Mesendoderm (in vitro differentiated cells): Measurements from ENCODE around the gene LCN10.
"Not testable (repeated sequence)": the region's sequence is repeated elsewhere in the genome, so short reads cannot be mapped to it uniquely, and the experiment has no call there.

Source experiments
- DNase-seq: peaks from one replicate; pipeline ENCODE4 v3.0.0; 2013
- H2AK5ac ChIP-seq: 2 replicates; pipeline ENCODE4 v1.6.1; 2013; ENCODE audit warnings: low read length, inconsistent platforms
- H2BK120ac ChIP-seq: 2 replicates; pipeline ENCODE4 v1.6.1; 2013; ENCODE audit warnings: low read depth, mild to moderate bottlenecking, low read length, moderate library complexity, mixed read lengths
- H2BK15ac ChIP-seq: replicated peaks from 2 replicates; pipeline ENCODE4 v1.6.1; 2013; ENCODE audit warnings: low read depth, mild to moderate bottlenecking, moderate library complexity
- H2BK5ac ChIP-seq: 2 replicates; pipeline ENCODE4 v1.6.1; 2013; ENCODE audit warnings: low read length, inconsistent platforms
- H3K18ac ChIP-seq: 2 replicates; pipeline ENCODE4 v1.6.1; 2013; ENCODE audit warnings: mild to moderate bottlenecking, low read length, mixed read lengths
- H3K23ac ChIP-seq: one replicate; pipeline ENCODE4 v1.6.1; 2013; ENCODE audit warnings: low read length
- H3K27ac ChIP-seq: 2 replicates; pipeline ENCODE4 v1.5.1; 2013; ENCODE audit warnings: low read depth, mild to moderate bottlenecking, inconsistent platforms, low read length, moderate library complexity
- H3K27me3 ChIP-seq: 2 replicates; pipeline ENCODE4 v1.6.1; 2013; ENCODE audit warnings: low read length, control low read depth, mild to moderate bottlenecking, inconsistent platforms; ENCODE audit not compliant: insufficient read depth, poor library complexity
- H3K36me3 ChIP-seq: 2 replicates; pipeline ENCODE4 v1.6.1; 2013; ENCODE audit warnings: low read length, inconsistent platforms; ENCODE audit not compliant: control insufficient read depth, insufficient read depth
- H3K4ac ChIP-seq: one replicate; pipeline ENCODE4 v1.6.1; 2013; ENCODE audit warnings: low read depth, mild to moderate bottlenecking, low read length, moderate library complexity
- H3K4me1 ChIP-seq: 2 replicates; pipeline ENCODE4 v1.6.1; 2013; ENCODE audit warnings: low read depth, low read length, inconsistent platforms; ENCODE audit not compliant: control insufficient read depth
- H3K4me2 ChIP-seq: 2 replicates; pipeline ENCODE4 v1.6.1; 2013; ENCODE audit warnings: low read length
- H3K4me3 ChIP-seq: 2 replicates; pipeline ENCODE4 v1.5.1; 2013; ENCODE audit warnings: mild to moderate bottlenecking, low read length
- H3K56ac ChIP-seq: one replicate; pipeline ENCODE4 v1.6.1; 2013; ENCODE audit warnings: low read length
- H3K79me1 ChIP-seq: 2 replicates; pipeline ENCODE4 v1.6.1; 2013; ENCODE audit warnings: low read length, inconsistent platforms
- H3K79me2 ChIP-seq: 2 replicates; pipeline ENCODE4 v1.6.1; 2013; ENCODE audit warnings: mild to moderate bottlenecking, low read length; ENCODE audit not compliant: control insufficient read depth, insufficient read depth
- H3K9ac ChIP-seq: 2 replicates; pipeline ENCODE4 v1.6.1; 2013; ENCODE audit warnings: low read length, inconsistent platforms
- H4K5ac ChIP-seq: one replicate; pipeline ENCODE4 v1.6.1; 2013; ENCODE audit warnings: low read length
- H4K8ac ChIP-seq: one replicate; pipeline ENCODE4 v1.6.1; 2013; ENCODE audit warnings: low read depth, mild to moderate bottlenecking, control low read depth, low read length, moderate library complexity
- WGBS: extraction: QIAGEN DNeasy Blood & Tissue Kit; methylation state at CpG from one replicate; pipeline ENCODE4 v1.1.7; 2013; ENCODE audit warnings: low lambda C conversion rate, missing lambda C conversion rate; ENCODE audit not compliant: insufficient coverage; ENCODE audit errors: extremely low coverage; 5-methylcytosine and 5-hydroxymethylcytosine counted together

The LCN10 gene

GRCh38 chr9:136774416-136775045 is 31.8 kb upstream of the LCN10 start:
- Histone ChIP-seq H3K9ac (no peak overlapping the region), H3K4ac (no peak overlapping the region), H3K27me3 (no peaks in the 10 kb centered on the region), H3K56ac (no peak overlapping the region), H4K8ac (no peak overlapping the region), H3K79me2 (no peaks in the 10 kb centered on the region), H3K79me1 (no peaks in the 10 kb centered on the region), H3K23ac (no peak overlapping the region), H3K27ac (no peak overlapping the region), H3K4me1 (no peaks in the 10 kb centered on the region), H3K18ac (no peak overlapping the region), H2BK5ac (no peak overlapping the region), H3K36me3 (no peaks in the 10 kb centered on the region), H3K4me3 (no peak overlapping the region), H4K5ac (no peak overlapping the region), H2BK15ac (no peak overlapping the region), H3K4me2 (no peak overlapping the region), H2BK120ac (no peak overlapping the region), H2AK5ac (no peak overlapping the region)
- DNase-seq, result no peak
- no CpG with 5 or more reads among the region's 12 CpGs for WGBS

- no peak overlapping the region for H3K23ac ChIP-seq
Observed at GRCh38 chr9:136773386-136774044, 30.8 kb upstream of the LCN10 start.

GRCh38 chr9:136771907-136772415 is 29.2 kb upstream of the LCN10 start:
- Histone ChIP-seq H2BK120ac (no peak overlapping the region), H3K27me3 (no peaks in the 10 kb centered on the region), H2AK5ac (no peak overlapping the region), H4K8ac (no peak overlapping the region), H3K79me1 (no peaks in the 10 kb centered on the region), H3K56ac (no peak overlapping the region), H2BK5ac (no peak overlapping the region), H3K4me3 (no peak overlapping the region), H2BK15ac (no peak overlapping the region), H4K5ac (no peak overlapping the region), H3K4me1 (no peaks in the 10 kb centered on the region), H3K9ac (no peak overlapping the region), H3K23ac (no peak overlapping the region), H3K27ac (no peak overlapping the region), H3K4ac (no peak overlapping the region), H3K79me2 (no peaks in the 10 kb centered on the region), H3K18ac (no peak overlapping the region), H3K36me3 (no peaks in the 10 kb centered on the region), H3K4me2 (no peak overlapping the region)
- WGBS, result no CpG with 5 or more reads among the region's 3 CpGs
- no peak for DNase-seq

More at GRCh38 chr9:136773386-136774044, 30.8 kb upstream of the LCN10 start:
- H3K79me1 ChIP-seq, result no peaks in the 10 kb centered on the region
- H4K5ac ChIP-seq, result no peak overlapping the region
- H3K9ac ChIP-seq, result no peak overlapping the region
- whole genome bisulfite sequencing, result no CpG with 5 or more reads among the region's 7 CpGs
- no peak overlapping the region for H3K4me3 ChIP-seq
- peak; percentile 80 for DNase-seq
- no peaks in the 10 kb centered on the region for H3K27me3 ChIP-seq
- no peak overlapping the region for H2BK15ac ChIP-seq
- H3K56ac ChIP-seq, result no peak overlapping the region
- no peaks in the 10 kb centered on the region for H3K4me1 ChIP-seq
- no peak overlapping the region for H2BK120ac ChIP-seq
- H3K18ac ChIP-seq, result no peak overlapping the region
- H3K79me2 ChIP-seq, result no peaks in the 10 kb centered on the region
- H3K4ac ChIP-seq, result no peak overlapping the region
- no peak overlapping the region for H3K27ac ChIP-seq
- no peak overlapping the region for H3K4me2 ChIP-seq
- H2BK5ac ChIP-seq, result no peak overlapping the region
- H2AK5ac ChIP-seq, result no peak overlapping the region
- no peaks in the 10 kb centered on the region for H3K36me3 ChIP-seq
- H4K8ac ChIP-seq, result no peak overlapping the region

- no peak overlapping the region for H2AK5ac ChIP-seq
- H3K4me1 ChIP-seq, result no peaks in the 10 kb centered on the region
- H3K56ac ChIP-seq, result peak overlapping the region; percentile 25
- no peaks in the 10 kb centered on the region for H3K79me2 ChIP-seq
- H3K4me3 ChIP-seq, result no peak overlapping the region
- DNase-seq, result peak; percentile 67
- no peaks in the 10 kb centered on the region for H3K27me3 ChIP-seq
- H2BK15ac ChIP-seq, result no peak overlapping the region
- H3K36me3 ChIP-seq, result no peaks in the 10 kb centered on the region
- no peak overlapping the region for H2BK5ac ChIP-seq
- WGBS, result no CpG with 5 or more reads among the region's 16 CpGs
- H3K4ac ChIP-seq, result no peak overlapping the region
- no peak overlapping the region for H2BK120ac ChIP-seq
- H3K23ac ChIP-seq, result no peak overlapping the region
- H3K9ac ChIP-seq, result no peak overlapping the region
- no peak overlapping the region for H4K8ac ChIP-seq
- no peak overlapping the region for H3K27ac ChIP-seq
- no peak overlapping the region for H4K5ac ChIP-seq
- H3K4me2 ChIP-seq, result peak overlapping the region; percentile 20
- H3K18ac ChIP-seq, result peak overlapping the region; percentile 32
- H3K79me1 ChIP-seq, result no peaks in the 10 kb centered on the region
Observed at GRCh38 chr9:136769710-136770191, 27.0 kb upstream of the LCN10 start.

- not testable (repeated sequence) for H3K4me2 ChIP-seq, H3K9ac ChIP-seq, H3K36me3 ChIP-seq, H3K79me1 ChIP-seq, H2BK5ac ChIP-seq, H3K4ac ChIP-seq, H2BK120ac ChIP-seq, H3K18ac ChIP-seq, H3K56ac ChIP-seq, H2AK5ac ChIP-seq, H3K27ac ChIP-seq, H3K4me1 ChIP-seq, H4K8ac ChIP-seq, H4K5ac ChIP-seq, H3K4me3 ChIP-seq, H3K23ac ChIP-seq, H3K27me3 ChIP-seq, H2BK15ac ChIP-seq, H3K79me2 ChIP-seq
- DNase-seq, result peak; percentile 67
- no CpG with 5 or more reads among the region's 18 CpGs for WGBS
Observed at GRCh38 chr9:136766410-136767120, 23.8 kb upstream of the LCN10 start.
